ENCODE data around the gene CFAP141. TPM values are rescaled to one million over a fixed set of nuclear protein-coding genes. Genes with fewer than 3 reads are reported as not detected.

CFAP141 gene
- polyA plus RNA-seq, 3 donors = not detected

DNA sequence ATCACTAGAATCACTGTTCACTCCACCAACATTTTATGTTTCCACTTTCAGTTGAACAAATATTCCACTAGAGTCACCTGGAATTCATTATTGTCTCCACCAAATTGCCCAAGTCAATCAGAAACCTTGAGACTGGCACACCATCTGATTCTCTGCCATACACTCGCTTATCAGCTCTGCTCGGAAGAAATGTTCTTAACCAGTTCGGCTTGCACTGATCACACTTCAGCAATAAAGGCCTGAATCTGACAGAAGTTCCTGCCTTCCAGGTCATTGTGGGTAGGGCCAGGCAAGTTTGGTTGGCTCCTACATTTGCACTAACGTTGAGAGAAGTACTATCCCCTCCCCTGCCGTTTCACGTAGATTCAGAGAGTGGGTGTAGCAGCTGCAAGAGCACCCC is 24.2 kb downstream of the CFAP141 start:
- peak overlapping the region; percentile 55 for H2AFZ ChIP-seq (ENCODE audit: insufficient read depth, low read depth, low read length, poor library complexity, severe bottlenecking)
- peaks cover 6 to 9% of the 10 kb centered on the region in 2 donors for H3K36me3 ChIP-seq (replicated peaks in 1 of 2; ENCODE audit: control insufficient read depth in 1 of 2, insufficient read depth in 2 of 2, low read length in 2 of 2)
- no peak for DNase-seq
- H3K4me3 ChIP-seq (replicated peaks in 1 of 3; ENCODE audit: low read depth in 2 of 3, low read length in 3 of 3) = peak overlapping the region; percentile 80 to 98 (median 80)
- H4K20me1 ChIP-seq (ENCODE audit: insufficient read depth, low read length) = peaks cover 60% of the 10 kb centered on the region
- H3K4me2 ChIP-seq (replicated peaks; ENCODE audit: extremely low read depth, low read length, poor library complexity, severe bottlenecking) = peak overlapping the region; percentile 82
- no peaks in the 10 kb centered on the region for H3K9me3 ChIP-seq (replicated peaks in 1 of 2; ENCODE audit: control insufficient read depth in 1 of 2, insufficient read depth in 1 of 2, low read length in 2 of 2)
- peak overlapping the region; percentile 74 to 94 for H3K27ac ChIP-seq (ENCODE audit: low read depth in 1 of 2, low read length in 2 of 2)
- peaks cover 52 to 59% of the 10 kb centered on the region in 2 donors for H3K4me1 ChIP-seq (ENCODE audit: control insufficient read depth in 1 of 2, insufficient read depth in 2 of 2, low read length in 2 of 2)
- Mint-ChIP-seq H3K36me3 (peaks cover 12 to 37% of the 10 kb centered on the region in 2 donors), H3K4me1 (peaks cover 55% of the 10 kb centered on the region), H3K4me3 (peak overlapping the region; percentile 100), H3K27me3 (ENCODE audit: low read depth in 3 of 3) (peaks cover 0 to 3% (median 0%) of the 10 kb centered on the region in 3 donors), H3K27ac (peak overlapping the region; percentile 99 to 100 (median 100)), H3K9me3 (peaks cover 0 to 4% (median 0%) of the 10 kb centered on the region in 7 donors)
- H3K27me3 ChIP-seq (ENCODE audit: control insufficient read depth in 2 of 2, insufficient read depth in 2 of 2, low read length in 2 of 2) = no peaks in the 10 kb centered on the region
- H3K79me2 ChIP-seq (ENCODE audit: insufficient read depth, low read length) = peaks cover 70% of the 10 kb centered on the region
- H3K9ac ChIP-seq (ENCODE audit: insufficient read depth, low read length, poor library complexity, severe bottlenecking) = peak overlapping the region; percentile 80
- TF ChIP-seq, protein P1, sequence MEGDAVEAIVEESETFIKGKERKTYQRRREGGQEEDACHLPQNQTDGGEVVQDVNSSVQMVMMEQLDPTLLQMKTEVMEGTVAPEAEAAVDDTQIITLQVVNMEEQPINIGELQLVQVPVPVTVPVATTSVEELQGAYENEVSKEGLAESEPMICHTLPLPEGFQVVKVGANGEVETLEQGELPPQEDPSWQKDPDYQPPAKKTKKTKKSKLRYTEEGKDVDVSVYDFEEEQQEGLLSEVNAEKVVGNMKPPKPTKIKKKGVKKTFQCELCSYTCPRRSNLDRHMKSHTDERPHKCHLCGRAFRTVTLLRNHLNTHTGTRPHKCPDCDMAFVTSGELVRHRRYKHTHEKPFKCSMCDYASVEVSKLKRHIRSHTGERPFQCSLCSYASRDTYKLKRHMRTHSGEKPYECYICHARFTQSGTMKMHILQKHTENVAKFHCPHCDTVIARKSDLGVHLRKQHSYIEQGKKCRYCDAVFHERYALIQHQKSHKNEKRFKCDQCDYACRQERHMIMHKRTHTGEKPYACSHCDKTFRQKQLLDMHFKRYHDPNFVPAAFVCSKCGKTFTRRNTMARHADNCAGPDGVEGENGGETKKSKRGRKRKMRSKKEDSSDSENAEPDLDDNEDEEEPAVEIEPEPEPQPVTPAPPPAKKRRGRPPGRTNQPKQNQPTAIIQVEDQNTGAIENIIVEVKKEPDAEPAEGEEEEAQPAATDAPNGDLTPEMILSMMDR (IDR thresholded peaks at IDR 0.05) = no peak
- WGBS (ENCODE audit: insufficient coverage) = no CpG with 5 or more reads among the region's 6 CpGs
- intact Hi-C loops (cut with micrococcal nuclease) = loop anchor here (5.0 to 10.0 kb wide), 4 partner anchors 35 to 90 kb away; partner anchors contain the start of genes HAX1 (in 1 of the 2) and UBAP2L (in 1 of the 2)

DNA sequence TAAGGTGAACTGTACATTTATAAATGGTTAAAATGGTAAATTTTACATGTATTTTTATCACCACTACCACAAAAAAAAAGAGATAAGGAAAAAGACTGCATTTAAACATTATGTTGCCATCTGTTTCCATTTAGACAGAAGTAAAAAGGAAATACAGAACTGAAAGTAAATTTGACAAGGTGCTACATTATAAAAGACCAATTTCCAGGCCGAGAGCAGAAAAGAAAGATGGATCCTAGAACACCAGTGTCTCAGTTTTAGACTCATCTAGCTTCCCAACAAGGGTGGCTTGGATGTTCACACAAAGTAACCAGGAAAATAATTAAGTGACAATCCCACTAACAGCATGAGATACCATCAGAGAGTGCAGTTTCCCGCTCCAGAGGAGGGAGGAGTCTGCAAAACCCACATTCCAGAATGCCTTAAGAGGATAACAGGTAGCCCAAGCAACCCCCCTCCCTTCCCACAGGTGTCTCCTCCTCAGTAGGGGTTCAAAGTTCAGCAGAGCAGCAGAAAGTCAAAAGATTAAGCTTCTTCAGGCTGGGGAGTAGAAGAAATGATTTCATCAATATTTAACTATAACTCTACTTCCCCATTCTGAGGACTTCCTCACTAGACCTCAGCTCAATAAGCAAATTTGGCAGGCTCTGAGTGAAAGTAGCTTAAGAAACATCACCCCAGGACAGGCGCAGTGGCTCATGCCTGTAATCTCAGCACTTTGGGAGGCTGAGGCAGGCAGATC is 26.0 kb downstream of the CFAP141 start:
- TF ChIP-seq, protein P1 (IDR thresholded peaks at IDR 0.05) = no peak
- H3K27me3 ChIP-seq (ENCODE audit: control insufficient read depth in 2 of 2, insufficient read depth in 2 of 2, low read length in 2 of 2) = no peaks in the 10 kb centered on the region
- peaks cover 24 to 54% of the 10 kb centered on the region in 2 donors for H3K36me3 Mint-ChIP-seq
- peaks cover 15 to 19% of the 10 kb centered on the region in 2 donors for H3K36me3 ChIP-seq (replicated peaks in 1 of 2; ENCODE audit: control insufficient read depth in 1 of 2, insufficient read depth in 2 of 2, low read length in 2 of 2)
- H3K9me3 ChIP-seq (replicated peaks in 1 of 2; ENCODE audit: control insufficient read depth in 1 of 2, insufficient read depth in 1 of 2, low read length in 2 of 2) = no peaks in the 10 kb centered on the region
- peaks cover 0 to 3% (median 0%) of the 10 kb centered on the region in 3 donors for H3K27me3 Mint-ChIP-seq (ENCODE audit: low read depth in 3 of 3)
- peaks cover 88% of the 10 kb centered on the region for H3K79me2 ChIP-seq (ENCODE audit: insufficient read depth, low read length)
- H3K9ac ChIP-seq (ENCODE audit: insufficient read depth, low read length, poor library complexity, severe bottlenecking) = peak overlapping the region; percentile 48
- H3K27ac ChIP-seq (ENCODE audit: low read depth in 1 of 2, low read length in 2 of 2) = peak overlapping the region; percentile 61 to 83
- peak; percentile 72 to 86 (median 83) for DNase-seq
- H3K4me1 ChIP-seq (ENCODE audit: control insufficient read depth in 1 of 2, insufficient read depth in 2 of 2, low read length in 2 of 2) = peaks cover 68 to 76% of the 10 kb centered on the region in 2 donors
- no peak overlapping the region for H2AFZ ChIP-seq (ENCODE audit: insufficient read depth, low read depth, low read length, poor library complexity, severe bottlenecking)
- H3K9me3 Mint-ChIP-seq = peaks cover 0 to 4% (median 0%) of the 10 kb centered on the region in 7 donors
- H3K27ac Mint-ChIP-seq = peak overlapping the region; percentile 93 to 100 (median 100)
- peaks cover 79% of the 10 kb centered on the region for H4K20me1 ChIP-seq (ENCODE audit: insufficient read depth, low read length)
- intact Hi-C loops (cut with micrococcal nuclease) = loop anchor here (5.0 to 10.0 kb wide), 4 partner anchors 37 to 92 kb away; partner anchors contain the start of genes HAX1 (in 1 of the 2) and UBAP2L (in 1 of the 2)
- peak overlapping the region; percentile 77 to 100 for H3K4me3 Mint-ChIP-seq
- peak overlapping the region; percentile 80 to 98 (median 80) for H3K4me3 ChIP-seq (replicated peaks in 1 of 3; ENCODE audit: low read depth in 2 of 3, low read length in 3 of 3)
- H3K4me2 ChIP-seq (replicated peaks; ENCODE audit: extremely low read depth, low read length, poor library complexity, severe bottlenecking) = peak overlapping the region; percentile 82
- no CpG with 5 or more reads among the region's 3 CpGs for WGBS (ENCODE audit: insufficient coverage)
- peaks cover 69% of the 10 kb centered on the region for H3K4me1 Mint-ChIP-seq

Measured in CD14-positive monocyte (primary cell).